CD14-positive monocyte (primary cell): ENCODE measurements around the gene KRT222. TPM values are rescaled to one million over a fixed set of nuclear protein-coding genes. Genes with fewer than 3 reads are reported as not detected.

ENCODE experiments used
- DNase-seq, 3 donors: peaks; one replicate each; pipeline ENCODE4 v3.0.0-alpha.2; 2011 to 2022
- H2AFZ ChIP-seq: 2 replicates; pipeline ENCODE4 v1.6.0; 2012; ENCODE audit warnings: mild to moderate bottlenecking, low read depth, low read length, inconsistent platforms; ENCODE audit not compliant: insufficient read depth, poor library complexity, severe bottlenecking
- H3K27ac ChIP-seq, 2 donors: 1 replicate in 1 of 2; 2 replicates in 1 of 2; pipeline ENCODE4 v1.5.1; 2012 to 2013; ENCODE audit warnings: low read length in 2 of 2, control low read depth in 1 of 2, inconsistent platforms in 1 of 2, low read depth in 1 of 2, mild to moderate bottlenecking in 1 of 2
- H3K27me3 ChIP-seq, 2 donors: one replicate each; pipeline versions ENCODE4 v1.6.0 to v1.6.1; 2011 to 2013; ENCODE audit warnings: low read length in 2 of 2; ENCODE audit not compliant: control insufficient read depth in 2 of 2, insufficient read depth in 2 of 2
- H3K36me3 ChIP-seq, 2 donors: replicated peaks in 1 of 2; 1 replicate in 1 of 2; 2 replicates in 1 of 2; pipeline versions ENCODE4 v1.5.1 to v1.6.1; 2012 to 2013; ENCODE audit warnings: low read length in 2 of 2, control low read depth in 1 of 2, inconsistent platforms in 1 of 2, mild to moderate bottlenecking in 1 of 2; ENCODE audit not compliant: insufficient read depth in 2 of 2, control insufficient read depth in 1 of 2
- H3K4me1 ChIP-seq, 2 donors: 1 replicate in 1 of 2; 2 replicates in 1 of 2; pipeline versions ENCODE4 v1.5.1 to v1.6.1; 2012 to 2013; ENCODE audit warnings: low read length in 2 of 2, control low read depth in 1 of 2, inconsistent platforms in 1 of 2, mild to moderate bottlenecking in 1 of 2, moderate library complexity in 1 of 2; ENCODE audit not compliant: insufficient read depth in 2 of 2, control insufficient read depth in 1 of 2
- H3K4me2 ChIP-seq: replicated peaks from 2 replicates; pipeline ENCODE3; 2012; ENCODE audit warnings: low read length, moderate library complexity, mild to moderate bottlenecking; ENCODE audit not compliant: poor library complexity, severe bottlenecking; ENCODE audit errors: extremely low read depth
- H3K4me3 ChIP-seq, 3 experiments: fragments of 200-600 bp in 1 of 3; sonication (generic) in 1 of 3; replicated peaks in 1 of 3; 1 replicate in 2 of 3; 2 replicates in 1 of 3; pipeline ENCODE4 v1.5.1; 2011 to 2013; ENCODE audit warnings: low read length in 3 of 3, mild to moderate bottlenecking in 3 of 3, control low read depth in 2 of 3, low read depth in 2 of 3, inconsistent platforms in 1 of 3, moderate library complexity in 1 of 3
- H3K79me2 ChIP-seq: 2 replicates; pipeline ENCODE4 v1.6.0; 2012; ENCODE audit warnings: mild to moderate bottlenecking, control low read depth, inconsistent platforms, low read length, moderate library complexity; ENCODE audit not compliant: insufficient read depth
- H3K9ac ChIP-seq: 2 replicates; pipeline ENCODE4 v1.6.0; 2017; ENCODE audit warnings: low read length, mild to moderate bottlenecking; ENCODE audit not compliant: insufficient read depth, poor library complexity, severe bottlenecking
- H3K9me3 ChIP-seq, 2 donors: replicated peaks in 1 of 2; 1 replicate in 1 of 2; 2 replicates in 1 of 2; pipeline versions ENCODE4 v1.5.1 to v1.6.1; 2012 to 2013; ENCODE audit warnings: low read length in 2 of 2, control low read depth in 1 of 2; ENCODE audit not compliant: control insufficient read depth in 1 of 2, insufficient read depth in 1 of 2
- H4K20me1 ChIP-seq: 2 replicates; pipeline ENCODE4 v1.6.0; 2012; ENCODE audit warnings: mild to moderate bottlenecking, low read length, control low read depth, moderate library complexity; ENCODE audit not compliant: insufficient read depth
- H3K27ac Mint-ChIP-seq, 7 donors: one replicate each; pipeline ENCODE4 v1.8.0; 2020; ENCODE audit warnings: mild to moderate bottlenecking in 7 of 7, mixed read lengths in 7 of 7, moderate library complexity in 6 of 7, inconsistent platforms in 2 of 7
- H3K27me3 Mint-ChIP-seq, 3 donors: one replicate each; pipeline ENCODE4 v1.8.0; 2021 to 2022; ENCODE audit warnings: low read depth in 3 of 3, mild to moderate bottlenecking in 3 of 3, mixed read lengths in 3 of 3, moderate library complexity in 3 of 3, inconsistent platforms in 1 of 3
- H3K36me3 Mint-ChIP-seq, 2 donors: one replicate each; pipeline ENCODE4 v1.8.0; 2020; ENCODE audit warnings: mixed read lengths in 2 of 2, inconsistent platforms in 1 of 2, mild to moderate bottlenecking in 1 of 2
- H3K4me1 Mint-ChIP-seq: one replicate; pipeline ENCODE4 v1.8.0; 2020; ENCODE audit warnings: mild to moderate bottlenecking, mixed read lengths
- H3K4me3 Mint-ChIP-seq, 2 donors: one replicate each; pipeline ENCODE4 v1.8.0; 2020; ENCODE audit warnings: mild to moderate bottlenecking in 2 of 2, mixed read lengths in 2 of 2, moderate library complexity in 1 of 2
- H3K9me3 Mint-ChIP-seq, 7 donors: one replicate each; pipeline ENCODE4 v1.8.0; 2020 to 2022; ENCODE audit warnings: mixed read lengths in 7 of 7, mild to moderate bottlenecking in 6 of 7, moderate library complexity in 6 of 7, inconsistent platforms in 2 of 7
- CTCF ChIP-seq: fragments of 200-600 bp; IDR thresholded peaks from one replicate; pipeline ENCODE4 v1.8.0; 2022; ENCODE audit warnings: antibody characterized with exemption, mild to moderate bottlenecking
- WGBS: methylation state at CpG from one replicate; pipeline ENCODE4 v1.1.5; 2013; ENCODE audit warnings: missing lambda C conversion rate; ENCODE audit not compliant: insufficient coverage; 5-methylcytosine and 5-hydroxymethylcytosine counted together
- intact Hi-C, 2 donors: fragments of 100-400 bp; cut with micrococcal nuclease; formaldehyde crosslinking; loops; one replicate each; pipeline versions ENCODE4 v1.15.0 to v1.15.1; 2023
- polyA plus RNA-seq, 3 donors: library from polyadenylated mRNA; depleted of rRNA in 1 of 3; unstranded in 2 of 3; stranded (reverse) in 1 of 3; fragments of 300-500 nt in 2 of 3; fragments of >200 nt in 1 of 3; fragmentation: Illumina TruSeq in 2 of 3; gene quantifications; 1 replicate in 2 of 3; 2 replicates in 1 of 3; pipeline ENCODE4 v1.2.3, GENCODE V29; 2012 to 2021

Gene KRT222
- polyA plus RNA-seq, 3 donors: not detected

GRCh38 chr17:40659911-40660310 lies 5.1 kb downstream of the KRT222 start:
- no peak overlapping the region for H3K27ac ChIP-seq
- no peaks in the 10 kb centered on the region for H3K36me3 ChIP-seq
- DNase-seq: no peak
- Mint-ChIP-seq H3K36me3 (no peaks in the 10 kb centered on the region), H3K27ac (no peak overlapping the region), H3K4me3 (peak overlapping the region in 1 of 2 donors; percentile 7), H3K27me3 (peaks cover 33 to 54% (median 36%) of the 10 kb centered on the region in 3 donors), H3K9me3 (peaks cover 0 to 2% (median 0%) of the 10 kb centered on the region in 7 donors), H3K4me1 (peaks cover 2% of the 10 kb centered on the region)
- no peak overlapping the region for H3K4me2 ChIP-seq
- H3K27me3 ChIP-seq: peaks cover 28 to 57% of the 10 kb centered on the region in 2 donors
- no peak for TF ChIP-seq CTCF
- H3K9me3 ChIP-seq: no peaks in the 10 kb centered on the region
- no peak overlapping the region for H3K9ac ChIP-seq
- no peaks in the 10 kb centered on the region for H3K79me2 ChIP-seq
- no peak overlapping the region for H2AFZ ChIP-seq
- no peak overlapping the region for H3K4me3 ChIP-seq
- 89% methylated on average over 5 of the region's 7 CpGs for WGBS
- H3K4me1 ChIP-seq: no peaks in the 10 kb centered on the region
- intact Hi-C loops: no loop called here
- no peaks in the 10 kb centered on the region for H4K20me1 ChIP-seq

GRCh38 chr17:40658396-40658795 lies 6.6 kb downstream of the KRT222 start:
- H3K4me3 ChIP-seq: no peak overlapping the region
- H3K4me2 ChIP-seq: no peak overlapping the region
- Mint-ChIP-seq H3K4me1 (no peaks in the 10 kb centered on the region), H3K27me3 (peaks cover 23 to 44% (median 28%) of the 10 kb centered on the region in 3 donors), H3K27ac (no peak overlapping the region), H3K36me3 (no peaks in the 10 kb centered on the region), H3K9me3 (peaks cover 0 to 2% (median 0%) of the 10 kb centered on the region in 7 donors), H3K4me3 (no peak overlapping the region)
- no peak overlapping the region for H2AFZ ChIP-seq
- intact Hi-C loops: no loop called here
- no peaks in the 10 kb centered on the region for H3K4me1 ChIP-seq
- H3K36me3 ChIP-seq: no peaks in the 10 kb centered on the region
- H3K79me2 ChIP-seq: no peaks in the 10 kb centered on the region
- H3K27ac ChIP-seq: no peak overlapping the region
- no peaks in the 10 kb centered on the region for H3K9me3 ChIP-seq
- peaks cover 15 to 50% of the 10 kb centered on the region in 2 donors for H3K27me3 ChIP-seq
- no peak for DNase-seq
- H3K9ac ChIP-seq: no peak overlapping the region
- no peaks in the 10 kb centered on the region for H4K20me1 ChIP-seq
- no peak for TF ChIP-seq CTCF
